Neural cell (in vitro differentiated cells): ENCODE measurements around the gene DGKD.

Experiments used
- CTCF ChIP-seq: fragments of 450-650 bp; IDR thresholded peaks from 2 replicates; pipeline ENCODE4 v1.5.1; 2014; ENCODE audit warnings: antibody characterized with exemption, mild to moderate bottlenecking, moderate library complexity; ENCODE audit not compliant: poor library complexity, severe bottlenecking
- TAF1 ChIP-seq: IDR thresholded peaks from 2 replicates; pipeline ENCODE4 v1.6.1; 2012; ENCODE audit warnings: low read depth

GRCh38 chr2:233448220-233448559 is 93.9 kb downstream of the DGKD start:
- TF ChIP-seq CTCF (no peak), TAF1 (no peak)
